ENCODE results near the gene CCDC91.

CCDC91 gene

GRCh38 chr12:28278499-28278898, 88.2 kb downstream of the CCDC91 start:
- TF ChIP-seq, protein P1, sequence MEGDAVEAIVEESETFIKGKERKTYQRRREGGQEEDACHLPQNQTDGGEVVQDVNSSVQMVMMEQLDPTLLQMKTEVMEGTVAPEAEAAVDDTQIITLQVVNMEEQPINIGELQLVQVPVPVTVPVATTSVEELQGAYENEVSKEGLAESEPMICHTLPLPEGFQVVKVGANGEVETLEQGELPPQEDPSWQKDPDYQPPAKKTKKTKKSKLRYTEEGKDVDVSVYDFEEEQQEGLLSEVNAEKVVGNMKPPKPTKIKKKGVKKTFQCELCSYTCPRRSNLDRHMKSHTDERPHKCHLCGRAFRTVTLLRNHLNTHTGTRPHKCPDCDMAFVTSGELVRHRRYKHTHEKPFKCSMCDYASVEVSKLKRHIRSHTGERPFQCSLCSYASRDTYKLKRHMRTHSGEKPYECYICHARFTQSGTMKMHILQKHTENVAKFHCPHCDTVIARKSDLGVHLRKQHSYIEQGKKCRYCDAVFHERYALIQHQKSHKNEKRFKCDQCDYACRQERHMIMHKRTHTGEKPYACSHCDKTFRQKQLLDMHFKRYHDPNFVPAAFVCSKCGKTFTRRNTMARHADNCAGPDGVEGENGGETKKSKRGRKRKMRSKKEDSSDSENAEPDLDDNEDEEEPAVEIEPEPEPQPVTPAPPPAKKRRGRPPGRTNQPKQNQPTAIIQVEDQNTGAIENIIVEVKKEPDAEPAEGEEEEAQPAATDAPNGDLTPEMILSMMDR (IDR thresholded peaks at IDR 0.05) = no peak

- TF ChIP-seq, protein P1 (IDR thresholded peaks at IDR 0.05) = no peak
Observed at GRCh38 chr12:28278960-28279359, 88.7 kb downstream of the CCDC91 start.

GRCh38 chr12:28286352-28286751, 96.1 kb downstream of the CCDC91 start:
- TF ChIP-seq, protein P1 (IDR thresholded peaks at IDR 0.05) = no peak

DNA sequence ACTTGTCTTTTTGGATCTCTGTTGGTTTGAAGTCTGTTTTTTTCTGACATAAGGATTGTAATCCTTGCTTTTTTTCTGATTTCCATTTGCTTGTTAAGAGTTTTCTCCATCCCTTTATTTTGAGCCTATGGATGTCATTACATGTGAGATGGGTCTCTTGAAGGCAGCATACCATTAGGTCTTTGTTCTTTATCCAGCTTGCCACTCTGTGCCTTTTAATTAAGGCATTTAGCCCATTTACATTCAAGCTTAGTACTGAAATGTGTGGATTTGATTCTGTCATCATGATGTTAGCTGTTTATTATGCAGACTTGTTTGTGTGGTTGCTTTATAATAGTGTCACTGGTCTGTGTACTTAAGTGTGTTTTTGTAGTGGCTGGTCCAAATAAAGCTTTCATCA, 100.0 kb downstream of the CCDC91 start:
- TF ChIP-seq, protein P1 (IDR thresholded peaks at IDR 0.05) = no peak

GRCh38 chr12:28292699-28293098, 102.4 kb downstream of the CCDC91 start:
- TF ChIP-seq, protein P1 (IDR thresholded peaks at IDR 0.05) = no peak

DNA sequence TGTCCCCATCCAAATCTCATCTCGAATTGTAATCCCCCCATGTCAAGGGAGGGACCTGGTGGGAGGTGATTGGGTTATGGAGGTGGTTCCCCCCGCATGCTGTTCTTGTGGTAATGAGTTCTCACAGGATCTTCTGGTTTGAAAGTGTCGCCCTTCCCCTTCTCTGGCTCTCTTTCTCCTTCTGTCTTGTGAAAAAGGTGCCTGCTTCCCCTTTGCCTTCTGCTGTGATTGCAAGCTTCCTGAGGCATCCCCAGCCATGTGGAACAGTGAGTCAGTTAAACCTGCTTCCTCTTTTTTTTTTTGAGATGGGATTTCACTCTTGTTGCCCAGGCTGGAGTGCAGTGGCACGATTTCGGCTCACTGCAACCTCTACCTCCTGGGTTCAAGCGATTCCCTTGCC, 104.0 kb downstream of the CCDC91 start:
- TF ChIP-seq, protein P1 (IDR thresholded peaks at IDR 0.05) = no peak

- TF ChIP-seq, protein P1 (IDR thresholded peaks at IDR 0.05) = no peak
Observed at GRCh38 chr12:28296287-28296686, 106.0 kb downstream of the CCDC91 start.

DNA sequence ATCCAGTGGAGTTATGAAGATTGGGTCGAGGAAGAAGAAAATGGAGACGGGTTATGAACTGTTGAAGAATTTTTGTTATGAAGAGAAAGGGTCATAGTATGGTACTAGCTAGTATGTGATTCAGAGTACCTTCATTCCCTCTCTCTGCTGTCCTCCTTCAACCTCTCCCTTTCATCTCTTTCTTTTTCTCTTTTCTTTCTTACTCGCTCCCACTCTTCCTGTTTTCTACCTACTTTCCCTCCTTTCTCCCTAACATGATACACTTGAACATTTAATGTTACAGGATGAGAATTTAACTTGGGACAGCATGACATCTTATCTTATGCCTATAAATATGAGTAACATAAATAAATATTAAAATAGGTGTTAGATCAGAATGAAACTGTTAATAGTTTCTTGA, 112.9 kb downstream of the CCDC91 start:
- TF ChIP-seq, protein P1 (IDR thresholded peaks at IDR 0.05) = no peak
